Amygdala (tissue), 56 donors: ENCODE data around the gene PPP1R2C.

Experiments
- DNase-seq, 56 donors: peaks; one replicate each; lab custom pipeline; 2025; lab: John Stamatoyannopoulos, UW

The PPP1R2C gene

GRCh38 chrX:42751573-42751972 is 26.4 kb downstream of the PPP1R2C start:
- no peak for DNase-seq

GRCh38 chrX:42748067-42748850 is 29.7 kb downstream of the PPP1R2C start:
- DNase-seq = no peak

GRCh38 chrX:42746606-42747005 is 31.4 kb downstream of the PPP1R2C start:
- DNase-seq = no peak

GRCh38 chrX:42740456-42740855 is 37.5 kb downstream of the PPP1R2C start:
- no peak for DNase-seq

- DNase-seq = no peak
Observed at GRCh38 chrX:42739741-42740140, 38.2 kb downstream of the PPP1R2C start.

GRCh38 chrX:42739258-42739657 is 38.7 kb downstream of the PPP1R2C start:
- no peak for DNase-seq

- no peak for DNase-seq
Observed at GRCh38 chrX:42738552-42738951, 39.4 kb downstream of the PPP1R2C start.

GRCh38 chrX:42735250-42735649 is 42.7 kb downstream of the PPP1R2C start:
- DNase-seq = no peak

GRCh38 chrX:42732506-42732905 is 45.5 kb downstream of the PPP1R2C start:
- no peak for DNase-seq
